Measurements from ENCODE around the gene FRYL. TPM values are rescaled to one million over a fixed set of nuclear protein-coding genes. Genes with fewer than 3 reads are reported as not detected.

Gene FRYL
- total RNA-seq, 1 experiment from 2014 or later = 47.7 TPM

GRCh38 chr4:48774760-48775710 is 5.0 kb downstream of the FRYL start (continued):
- no peak for TF ChIP-seq SIN3A (IDR thresholded peaks at IDR 0.05; ENCODE audit: low read depth)
- no peak for TF ChIP-seq ELF1 (IDR thresholded peaks at IDR 0.05; ENCODE audit: borderline replicate concordance, low read depth)
- no peak for TF ChIP-seq JUND (IDR thresholded peaks at IDR 0.05)
- no peak for TF ChIP-seq CEBPB (IDR thresholded peaks at IDR 0.05; ENCODE audit: low read depth)
- no peak for TF ChIP-seq POLR2A (IDR thresholded peaks at IDR 0.05; ENCODE audit: borderline replicate concordance, extremely low read depth, insufficient read depth, insufficient read length)
- TF ChIP-seq ZBTB33 (IDR thresholded peaks at IDR 0.05; ENCODE audit: extremely low read depth, insufficient replicate concordance, low read length) = no peak

GRCh38 chr4:48772556-48772955 is 7.5 kb downstream of the FRYL start:
- no peaks in the 10 kb centered on the region for H3K9me3 ChIP-seq (ENCODE audit: control insufficient read depth in 1 of 2, insufficient read depth in 1 of 2, low read depth in 1 of 2, low read length in 2 of 2)
- intact Hi-C loops (cut with micrococcal nuclease) = no loop called here
- ChIA-PET POLR2A (no interaction called here), RAD21 (ENCODE audit: low non-redundant PET in 1 of 2, low total read pairs in 2 of 2, uncharacterized antibody in 2 of 2, unreplicated experiment in 2 of 2) (no interaction called here), CTCF (no interaction called here)
- no peak overlapping the region; the same call in 1 of the 2 replicates for H3K4me2 ChIP-seq (ENCODE audit: low read length)
- H3K79me2 ChIP-seq (ENCODE audit: insufficient read depth, low read length) = peaks cover 100% of the 10 kb centered on the region
- no peak overlapping the region for H3K9ac ChIP-seq (ENCODE audit: low read length)
- no peaks in the 10 kb centered on the region for H3K27me3 ChIP-seq (ENCODE audit: insufficient read depth, low read length)
- DNase-seq (ENCODE audit: low read depth, low spot score) (no peak), ATAC-seq (no peak)
- H3K27ac ChIP-seq (ENCODE audit: low read depth, low read length) = no peak overlapping the region
- H4K20me1 ChIP-seq (ENCODE audit: insufficient read depth) = peaks cover 9% of the 10 kb centered on the region; the same call in 1 of the 2 replicates
- BruUV-seq (replicated peaks) = no TSS peak
- H2AFZ ChIP-seq (ENCODE audit: low read depth, low read length, poor library complexity, severe bottlenecking) = no peak overlapping the region
- H3K36me3 ChIP-seq (ENCODE audit: control insufficient read depth in 1 of 2, insufficient read depth in 2 of 2, low read length in 2 of 2) = no peaks in the 10 kb centered on the region
- H3K9me2 ChIP-seq (ENCODE audit: insufficient read depth) = no peaks in the 10 kb centered on the region
- H3K4me3 ChIP-seq (replicated peaks in 1 of 2; ENCODE audit: low read depth in 1 of 2, low read length in 2 of 2) = no peak overlapping the region
- peaks cover 10 to 26% of the 10 kb centered on the region in 2 experiments for H3K4me1 ChIP-seq (ENCODE audit: control insufficient read depth in 1 of 2, insufficient read depth in 2 of 2, low read length in 2 of 2)
- TF ChIP-seq REST (IDR thresholded peaks at IDR 0.05; ENCODE audit: low read depth) = no peak
- no peak for TF ChIP-seq EZH2phosphoT487 (IDR thresholded peaks at IDR 0.05; ENCODE audit: borderline replicate concordance)
- no peak for TF ChIP-seq POLR2A (IDR thresholded peaks at IDR 0.05; ENCODE audit: borderline replicate concordance, extremely low read depth, insufficient read depth, insufficient read length)
- no peak for TF ChIP-seq ZNF274 (IDR thresholded peaks at IDR 0.05; ENCODE audit: low read depth, low read length)
- TF ChIP-seq ZBTB33 (IDR thresholded peaks at IDR 0.05; ENCODE audit: extremely low read depth, insufficient replicate concordance, low read length) = no peak
- TF ChIP-seq SP1 (IDR thresholded peaks at IDR 0.05; ENCODE audit: low read depth) = no peak
- TF ChIP-seq ELF1 (IDR thresholded peaks at IDR 0.05; ENCODE audit: borderline replicate concordance, low read depth) = no peak
- TF ChIP-seq YY1 (IDR thresholded peaks at IDR 0.05; ENCODE audit: extremely low read depth, insufficient replicate concordance, low read depth, low read length) = no peak
- TF ChIP-seq CTCF (IDR thresholded peaks at IDR 0.05 in 2 of 3, conservative IDR thresholded peaks at IDR 0.05 in 1 of 3; ENCODE audit: borderline replicate concordance in 1 of 3, insufficient read depth in 1 of 3, low read depth in 2 of 3, low read length in 2 of 3) = no peak

Measured in HCT116 (cell line).